Measurements from ENCODE around the gene TAF13.

Gene TAF13

DNA sequence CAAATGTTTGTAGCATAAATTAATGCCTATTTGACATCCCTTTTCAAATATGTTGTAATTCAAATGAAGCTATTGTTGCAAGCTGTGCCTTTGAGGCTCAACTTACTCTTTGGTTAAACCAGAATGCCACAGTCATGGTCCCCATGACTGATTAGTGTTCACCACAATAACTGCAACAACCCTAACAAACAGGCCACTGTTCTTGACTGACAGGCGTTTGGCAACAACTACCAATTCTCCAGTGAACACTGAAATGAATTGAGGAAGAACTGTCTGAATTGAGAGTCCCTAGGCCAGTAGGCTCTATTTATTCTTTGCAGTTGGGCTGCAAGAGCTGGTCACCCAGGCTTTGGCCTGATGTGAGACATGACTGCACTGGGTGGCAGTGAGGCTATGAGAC, 8.1 kb upstream of the TAF13 start:
- no peak for TF ChIP-seq EZH2 (IDR thresholded peaks at IDR 0.05; ENCODE audit: borderline replicate concordance, low read length)
- TF ChIP-seq, protein P1, sequence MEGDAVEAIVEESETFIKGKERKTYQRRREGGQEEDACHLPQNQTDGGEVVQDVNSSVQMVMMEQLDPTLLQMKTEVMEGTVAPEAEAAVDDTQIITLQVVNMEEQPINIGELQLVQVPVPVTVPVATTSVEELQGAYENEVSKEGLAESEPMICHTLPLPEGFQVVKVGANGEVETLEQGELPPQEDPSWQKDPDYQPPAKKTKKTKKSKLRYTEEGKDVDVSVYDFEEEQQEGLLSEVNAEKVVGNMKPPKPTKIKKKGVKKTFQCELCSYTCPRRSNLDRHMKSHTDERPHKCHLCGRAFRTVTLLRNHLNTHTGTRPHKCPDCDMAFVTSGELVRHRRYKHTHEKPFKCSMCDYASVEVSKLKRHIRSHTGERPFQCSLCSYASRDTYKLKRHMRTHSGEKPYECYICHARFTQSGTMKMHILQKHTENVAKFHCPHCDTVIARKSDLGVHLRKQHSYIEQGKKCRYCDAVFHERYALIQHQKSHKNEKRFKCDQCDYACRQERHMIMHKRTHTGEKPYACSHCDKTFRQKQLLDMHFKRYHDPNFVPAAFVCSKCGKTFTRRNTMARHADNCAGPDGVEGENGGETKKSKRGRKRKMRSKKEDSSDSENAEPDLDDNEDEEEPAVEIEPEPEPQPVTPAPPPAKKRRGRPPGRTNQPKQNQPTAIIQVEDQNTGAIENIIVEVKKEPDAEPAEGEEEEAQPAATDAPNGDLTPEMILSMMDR (IDR thresholded peaks at IDR 0.05; ENCODE audit: low read length), result no peak
- Histone ChIP-seq H3F3A (ENCODE audit: insufficient read depth, low read length) (no peaks in the 10 kb centered on the region), H3K4me3 (ENCODE audit: low read depth, low read length, poor library complexity, severe bottlenecking) (no peak overlapping the region), H3K36me3 (ENCODE audit: insufficient read depth, low read length) (no peaks in the 10 kb centered on the region), H2AFZ (ENCODE audit: low read length) (no peak overlapping the region), H3K27ac (ENCODE audit: low read depth, low read length, poor library complexity, severe bottlenecking) (no peak overlapping the region), H3K79me2 (ENCODE audit: insufficient read depth, low read length) (no peaks in the 10 kb centered on the region), H3K9me3 (ENCODE audit: low read length) (no peaks in the 10 kb centered on the region), H4K20me1 (ENCODE audit: insufficient read depth, low read length) (no peaks in the 10 kb centered on the region), H3K4me1 (ENCODE audit: insufficient read depth, low read length, severe bottlenecking) (no peaks in the 10 kb centered on the region), H3K9ac (ENCODE audit: low read length) (no peak overlapping the region), H3K9me2 (ENCODE audit: low read depth, low read length) (no peaks in the 10 kb centered on the region), H3K4me2 (ENCODE audit: low read length) (no peak overlapping the region), H3K27me3 (ENCODE audit: insufficient read depth, low read length) (no peaks in the 10 kb centered on the region)

DNA sequence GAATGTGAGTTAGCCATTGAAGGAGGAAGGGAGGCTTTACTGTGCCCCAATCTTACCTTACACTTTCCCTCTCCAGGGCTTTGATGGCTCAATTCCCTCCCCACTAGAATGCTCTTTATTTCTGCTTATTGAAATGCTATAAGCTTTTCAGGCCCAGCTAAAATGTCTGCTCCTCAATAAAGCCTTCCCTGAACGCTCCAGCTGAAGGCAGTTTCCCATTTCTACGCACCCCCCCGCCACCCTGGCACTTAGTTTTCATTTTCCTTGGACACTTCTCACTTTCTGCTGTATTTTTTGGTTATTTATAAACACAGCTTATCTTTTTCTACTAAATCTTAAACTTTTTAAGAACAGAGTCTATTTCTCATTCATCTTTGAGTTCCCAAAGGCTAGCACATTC, 7.7 kb upstream of the TAF13 start:
- Histone ChIP-seq H3K9me2 (ENCODE audit: low read depth, low read length) (no peaks in the 10 kb centered on the region), H3K4me3 (ENCODE audit: low read depth, low read length, poor library complexity, severe bottlenecking) (no peak overlapping the region), H3K9me3 (ENCODE audit: low read length) (no peaks in the 10 kb centered on the region), H2AFZ (ENCODE audit: low read length) (no peak overlapping the region), H3K27me3 (ENCODE audit: insufficient read depth, low read length) (no peaks in the 10 kb centered on the region), H3K9ac (ENCODE audit: low read length) (no peak overlapping the region), H4K20me1 (ENCODE audit: insufficient read depth, low read length) (no peaks in the 10 kb centered on the region), H3K4me1 (ENCODE audit: insufficient read depth, low read length, severe bottlenecking) (no peaks in the 10 kb centered on the region), H3K4me2 (ENCODE audit: low read length) (no peak overlapping the region), H3F3A (ENCODE audit: insufficient read depth, low read length) (no peaks in the 10 kb centered on the region), H3K27ac (ENCODE audit: low read depth, low read length, poor library complexity, severe bottlenecking) (no peak overlapping the region), H3K79me2 (ENCODE audit: insufficient read depth, low read length) (no peaks in the 10 kb centered on the region), H3K36me3 (ENCODE audit: insufficient read depth, low read length) (no peaks in the 10 kb centered on the region)
- TF ChIP-seq, protein P1 (IDR thresholded peaks at IDR 0.05; ENCODE audit: low read length), result no peak
- TF ChIP-seq EZH2 (IDR thresholded peaks at IDR 0.05; ENCODE audit: borderline replicate concordance, low read length), result no peak

DNA sequence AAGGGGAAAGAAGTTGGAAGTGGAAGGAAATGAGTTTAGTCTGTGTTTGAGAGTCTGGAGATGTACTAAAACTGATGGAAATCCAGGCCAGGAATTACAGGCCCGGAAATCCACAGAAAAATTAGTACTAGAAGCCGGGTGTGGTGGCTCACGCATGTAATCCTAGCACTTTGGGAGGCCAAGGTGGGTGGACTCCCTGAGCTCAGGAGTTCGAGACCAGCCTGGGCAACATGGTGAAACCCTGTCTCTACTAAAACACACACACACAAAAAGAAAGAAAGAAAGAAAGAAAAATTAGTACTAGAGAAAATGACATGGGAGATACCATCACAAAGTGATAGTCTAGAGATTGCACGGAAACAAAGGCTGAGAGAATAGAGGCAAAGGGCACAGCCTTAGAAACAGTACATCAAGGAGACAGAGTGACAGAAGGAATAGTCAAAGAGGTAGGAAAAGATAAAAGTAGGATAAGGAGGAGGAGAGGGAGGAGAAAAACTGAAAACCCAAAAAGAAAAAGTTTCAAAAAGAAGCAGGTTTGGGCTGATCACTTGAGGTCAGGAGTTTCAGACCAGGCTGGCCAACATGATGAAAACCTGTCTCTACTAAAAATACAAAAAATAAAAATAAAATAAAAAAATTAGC, 4.8 kb upstream of the TAF13 start:
- Histone ChIP-seq H3K36me3 (ENCODE audit: insufficient read depth, low read length) (no peaks in the 10 kb centered on the region), H3F3A (ENCODE audit: insufficient read depth, low read length) (no peaks in the 10 kb centered on the region), H3K4me1 (ENCODE audit: insufficient read depth, low read length, severe bottlenecking) (peaks cover 8% of the 10 kb centered on the region), H3K27ac (ENCODE audit: low read depth, low read length, poor library complexity, severe bottlenecking) (no peak overlapping the region), H3K4me2 (ENCODE audit: low read length) (no peak overlapping the region), H3K79me2 (ENCODE audit: insufficient read depth, low read length) (peaks cover under 1% of the 10 kb centered on the region), H3K9ac (ENCODE audit: low read length) (no peak overlapping the region), H3K27me3 (ENCODE audit: insufficient read depth, low read length) (no peaks in the 10 kb centered on the region), H3K9me3 (ENCODE audit: low read length) (no peaks in the 10 kb centered on the region), H2AFZ (ENCODE audit: low read length) (no peak overlapping the region), H3K9me2 (ENCODE audit: low read depth, low read length) (no peaks in the 10 kb centered on the region), H3K4me3 (ENCODE audit: low read depth, low read length, poor library complexity, severe bottlenecking) (no peak overlapping the region), H4K20me1 (ENCODE audit: insufficient read depth, low read length) (no peaks in the 10 kb centered on the region)
- TF ChIP-seq EZH2 (IDR thresholded peaks at IDR 0.05; ENCODE audit: borderline replicate concordance, low read length), result no peak
- TF ChIP-seq, protein P1 (IDR thresholded peaks at IDR 0.05; ENCODE audit: low read length), result no peak

Measured in OCI-LY1 (cell line).